Suppressor macrophage (primary cell): ENCODE data around the gene BCAN.

Experiments used
- DNase-seq, 4 experiments: peaks; one replicate each; pipeline ENCODE4 v3.0.0-alpha.2; 2020 to 2022

The BCAN gene

DNA sequence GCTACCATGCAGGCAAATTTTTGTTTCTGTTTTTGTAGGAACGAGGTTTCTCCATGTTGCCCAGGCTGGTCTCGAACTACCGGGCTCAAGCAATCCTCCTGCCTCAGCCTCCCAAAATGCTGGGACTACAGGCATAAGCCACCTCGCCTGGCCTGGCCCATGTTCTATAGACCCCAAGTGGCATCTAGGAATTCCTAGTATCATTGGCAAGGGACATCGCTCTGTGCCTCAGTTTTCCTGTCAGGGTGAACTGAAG lies 20.8 kb downstream of the BCAN start:
- DNase-seq: no peak

GRCh38 chr1:156663178-156663577 lies 21.3 kb downstream of the BCAN start:
- DNase-seq: no peak

DNA sequence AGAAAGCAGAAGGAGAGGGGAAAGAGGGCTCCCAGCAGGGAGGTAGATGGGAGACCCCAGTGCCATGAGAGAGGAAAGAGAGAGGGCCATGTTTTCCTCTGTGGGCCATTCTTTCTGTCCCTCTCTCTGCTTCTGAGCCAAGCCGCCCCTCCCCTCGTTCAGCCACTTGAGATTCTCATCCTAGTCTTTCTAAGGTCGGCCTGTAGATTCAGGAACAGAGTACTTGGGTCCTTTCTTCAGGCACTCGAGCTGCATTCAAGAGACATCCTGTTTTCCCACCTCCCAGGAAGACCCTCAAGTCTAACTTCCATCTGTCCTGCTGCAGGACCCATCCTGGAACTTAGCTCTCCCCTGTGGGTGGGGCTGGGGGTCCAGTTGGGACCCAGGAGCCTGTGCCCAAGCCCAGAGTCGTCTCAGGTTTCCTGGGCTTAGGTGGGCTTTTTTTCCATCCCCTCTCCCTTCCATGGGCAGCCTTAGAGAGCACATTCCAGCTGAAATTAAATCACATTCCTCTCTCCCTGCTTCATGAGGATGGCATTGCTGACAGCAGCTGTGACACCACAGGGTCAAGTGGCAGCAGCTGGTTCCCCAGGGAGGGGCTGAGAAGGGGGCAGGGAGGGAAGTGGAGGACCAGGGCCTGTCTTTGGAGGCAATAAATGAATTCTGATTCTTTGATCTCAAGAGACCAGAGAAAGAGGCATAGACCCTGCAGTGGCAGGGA lies 22.3 kb downstream of the BCAN start:
- DNase-seq: no peak

DNA sequence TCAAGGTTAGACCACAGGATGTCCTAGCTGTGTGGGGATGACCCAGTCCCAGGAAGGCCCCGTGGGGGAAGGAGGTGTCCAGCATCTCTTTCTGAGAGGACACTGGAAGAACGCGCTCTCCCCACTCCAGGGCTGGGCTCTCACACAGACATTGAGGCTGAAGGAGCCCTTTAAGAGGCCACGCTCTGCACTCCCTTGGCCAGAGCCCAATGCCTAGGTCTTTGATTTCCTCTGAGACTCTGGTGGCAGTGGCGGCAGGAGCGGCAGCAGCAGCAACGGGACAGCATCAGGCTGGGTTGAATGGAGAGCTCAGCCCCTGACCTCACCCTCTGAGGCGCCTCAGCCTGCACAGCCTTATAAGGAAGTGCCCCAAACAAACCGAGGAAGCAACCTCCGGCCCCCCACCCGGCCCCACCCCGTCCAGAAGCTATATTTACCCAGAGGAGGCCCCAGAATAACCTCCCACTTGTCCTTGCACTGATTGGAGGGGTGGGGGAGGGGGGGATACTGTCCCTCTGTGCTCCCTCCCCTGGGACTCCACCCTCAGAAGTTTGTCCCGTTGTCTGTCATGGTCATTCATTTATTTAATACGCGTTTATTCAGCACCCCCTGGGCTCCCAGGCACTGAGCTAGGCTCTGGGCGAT lies 23.0 kb downstream of the BCAN start:
- peak; percentile 58 to 76 (median 74) for DNase-seq

DNA sequence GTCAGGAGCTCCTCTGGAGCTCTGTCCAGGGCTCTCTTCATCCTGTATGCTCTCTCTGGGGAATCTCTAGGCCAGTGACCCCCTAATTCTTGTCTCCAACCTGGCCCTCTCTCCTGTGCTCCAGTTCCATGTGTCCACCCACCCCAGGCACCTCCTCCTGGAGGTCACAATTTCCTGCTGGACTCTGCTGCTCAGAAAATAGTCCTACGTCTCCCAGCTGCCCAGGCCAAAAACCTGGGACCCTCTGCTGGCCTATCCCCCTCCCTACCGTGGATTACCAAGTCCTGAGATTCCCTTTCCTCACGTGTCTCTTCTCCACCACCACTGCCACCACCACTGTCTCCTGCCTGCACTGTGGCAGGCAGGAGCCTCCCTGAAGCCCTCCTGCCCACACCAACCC lies 23.6 kb downstream of the BCAN start:
- DNase-seq: no peak

GRCh38 chr1:156666862-156667609 lies 25.1 kb downstream of the BCAN start:
- DNase-seq: no peak

DNA sequence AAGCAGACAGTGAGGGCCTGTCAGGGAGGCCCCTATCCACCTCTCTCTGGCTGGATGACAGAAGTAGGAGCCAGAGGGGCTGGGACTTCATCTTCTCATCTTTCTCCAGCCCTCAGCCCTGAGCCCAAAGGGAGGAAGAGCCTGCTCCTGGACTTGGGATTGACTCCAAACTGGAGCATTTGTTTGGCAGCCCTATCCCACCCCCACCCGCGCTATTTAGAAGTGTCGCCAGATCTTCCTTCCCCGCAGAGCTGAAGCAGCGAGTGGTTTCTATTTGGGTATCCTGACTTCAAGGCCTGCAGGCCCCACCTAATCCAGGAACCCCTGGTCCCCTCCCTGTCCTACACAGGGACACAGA lies 25.7 kb downstream of the BCAN start:
- DNase-seq: no peak

DNA sequence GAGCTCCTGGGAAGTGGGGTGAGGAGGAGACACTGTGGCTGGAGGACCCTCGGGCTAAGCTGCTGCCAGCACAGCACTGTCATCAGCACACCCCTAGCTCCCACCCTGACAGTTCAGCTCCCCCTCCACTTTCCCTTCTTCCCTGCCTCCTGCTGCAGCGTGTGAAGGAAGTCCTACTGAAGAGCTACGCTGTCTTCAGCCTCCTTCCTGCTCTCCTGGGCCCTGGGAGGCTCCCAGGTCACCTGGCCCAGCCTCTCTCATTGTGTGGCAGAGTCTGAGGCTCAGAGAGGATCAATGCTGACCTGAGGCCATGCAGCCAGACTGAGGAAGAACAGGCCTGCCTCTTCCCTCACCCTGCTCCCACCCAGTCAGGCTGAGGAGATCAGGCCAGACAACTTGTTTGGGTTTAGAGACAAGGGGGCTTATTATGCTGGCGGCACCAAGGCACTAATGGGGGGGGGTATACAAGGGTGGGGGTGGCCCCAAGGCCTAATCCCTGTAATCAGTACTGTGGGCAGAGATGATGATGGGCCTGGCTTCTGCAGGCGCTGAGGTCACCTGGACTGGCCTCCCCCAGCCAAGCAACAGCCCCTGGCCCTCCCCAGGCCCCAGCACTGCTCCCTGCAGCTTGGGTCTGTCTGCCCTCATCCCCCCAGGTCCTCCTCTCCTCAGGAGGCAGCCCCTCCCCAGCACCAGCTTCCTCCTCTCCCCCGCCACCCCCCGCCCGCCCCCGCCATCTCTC lies 26.2 kb downstream of the BCAN start:
- DNase-seq: no peak

DNA sequence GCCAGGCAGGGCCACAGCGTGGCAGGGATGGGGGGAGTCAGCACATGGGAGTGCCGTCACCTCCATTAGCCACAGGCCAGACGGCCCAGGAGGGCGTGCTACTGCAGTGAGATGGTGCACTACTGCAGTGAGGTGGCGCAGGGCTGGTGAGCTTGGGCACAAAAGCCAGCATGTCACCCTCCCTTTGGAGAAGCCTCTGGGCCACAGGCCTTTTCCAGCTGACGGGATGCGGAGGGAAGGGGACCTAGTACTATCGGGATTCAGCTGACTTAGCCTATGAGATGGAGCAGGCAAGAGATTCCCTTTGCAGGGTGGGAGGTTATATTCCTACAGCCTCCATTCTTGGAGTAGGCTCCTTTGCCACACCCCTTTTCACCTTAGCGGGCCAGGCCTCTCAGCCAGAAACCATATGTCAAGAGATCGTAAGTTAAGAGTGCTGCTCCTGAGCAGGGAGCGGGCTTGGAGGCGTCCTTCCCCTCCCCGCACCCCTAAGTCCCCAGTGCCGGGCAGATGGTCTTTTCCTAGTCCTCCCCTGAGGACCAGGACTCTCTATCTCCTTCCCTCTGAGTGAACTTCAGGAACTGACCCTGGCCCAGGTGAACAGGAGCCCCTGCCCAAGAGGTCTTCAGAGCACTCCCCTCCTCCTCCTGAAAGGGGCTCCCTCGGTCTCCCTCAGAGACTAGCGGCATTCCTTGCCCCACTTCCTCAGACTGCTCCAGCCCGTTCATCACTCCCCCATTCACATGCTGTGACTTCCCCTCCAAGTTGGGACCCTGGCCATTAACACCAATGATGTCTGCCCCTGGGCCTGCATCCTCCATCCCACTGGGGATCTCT lies 27.1 kb downstream of the BCAN start:
- no peak for DNase-seq

- no peak for DNase-seq
These were observed 27.9 kb downstream of the BCAN start for GRCh38 chr1:156669794-156670193.

GRCh38 chr1:156670359-156670758 lies 28.4 kb downstream of the BCAN start:
- DNase-seq: no peak

- DNase-seq: no peak
These were observed 28.9 kb downstream of the BCAN start for GRCh38 chr1:156670791-156671190.

GRCh38 chr1:156671804-156672203 lies 29.9 kb downstream of the BCAN start:
- no peak for DNase-seq

- peak; percentile 31 to 70 (median 66) for DNase-seq
These were observed 31.6 kb downstream of the BCAN start for GRCh38 chr1:156673387-156674121.

GRCh38 chr1:156675210-156676113 lies 33.5 kb downstream of the BCAN start:
- DNase-seq: no peak

DNA sequence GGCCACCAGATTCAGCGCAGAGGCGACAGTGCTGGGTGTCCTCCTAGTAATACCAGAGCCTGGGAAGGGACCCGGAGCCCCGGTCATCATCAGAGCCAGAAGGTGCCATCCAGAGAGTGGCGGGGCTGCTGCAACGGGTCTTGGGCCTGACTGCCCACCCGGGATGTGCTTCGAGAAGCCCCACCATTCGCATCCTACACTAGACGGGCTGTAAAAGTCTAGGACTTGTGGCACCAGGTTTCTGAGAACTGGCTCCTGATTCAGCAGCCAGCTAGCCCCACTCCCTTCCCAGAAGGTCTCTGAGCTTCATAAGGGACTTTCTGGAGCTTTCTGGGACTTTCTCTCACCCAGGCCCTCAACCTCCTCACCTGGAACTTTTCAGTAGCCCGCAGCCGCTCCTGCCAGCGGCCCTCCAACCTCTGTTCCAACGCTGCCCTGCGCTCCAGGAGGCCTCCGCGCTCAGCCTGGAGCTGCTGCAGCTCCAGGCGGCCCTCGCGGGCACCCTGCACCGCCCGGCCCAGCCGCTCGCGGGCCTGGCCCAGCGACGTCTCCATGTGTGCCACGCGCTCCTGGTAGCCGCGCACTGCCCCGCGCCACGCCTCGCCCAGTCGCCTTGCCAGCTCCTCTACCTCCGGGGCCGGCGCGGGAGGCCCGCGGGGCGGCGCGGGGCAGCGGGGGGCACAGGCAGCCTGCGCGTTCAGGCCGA lies 34.4 kb downstream of the BCAN start:
- DNase-seq: no peak

DNA sequence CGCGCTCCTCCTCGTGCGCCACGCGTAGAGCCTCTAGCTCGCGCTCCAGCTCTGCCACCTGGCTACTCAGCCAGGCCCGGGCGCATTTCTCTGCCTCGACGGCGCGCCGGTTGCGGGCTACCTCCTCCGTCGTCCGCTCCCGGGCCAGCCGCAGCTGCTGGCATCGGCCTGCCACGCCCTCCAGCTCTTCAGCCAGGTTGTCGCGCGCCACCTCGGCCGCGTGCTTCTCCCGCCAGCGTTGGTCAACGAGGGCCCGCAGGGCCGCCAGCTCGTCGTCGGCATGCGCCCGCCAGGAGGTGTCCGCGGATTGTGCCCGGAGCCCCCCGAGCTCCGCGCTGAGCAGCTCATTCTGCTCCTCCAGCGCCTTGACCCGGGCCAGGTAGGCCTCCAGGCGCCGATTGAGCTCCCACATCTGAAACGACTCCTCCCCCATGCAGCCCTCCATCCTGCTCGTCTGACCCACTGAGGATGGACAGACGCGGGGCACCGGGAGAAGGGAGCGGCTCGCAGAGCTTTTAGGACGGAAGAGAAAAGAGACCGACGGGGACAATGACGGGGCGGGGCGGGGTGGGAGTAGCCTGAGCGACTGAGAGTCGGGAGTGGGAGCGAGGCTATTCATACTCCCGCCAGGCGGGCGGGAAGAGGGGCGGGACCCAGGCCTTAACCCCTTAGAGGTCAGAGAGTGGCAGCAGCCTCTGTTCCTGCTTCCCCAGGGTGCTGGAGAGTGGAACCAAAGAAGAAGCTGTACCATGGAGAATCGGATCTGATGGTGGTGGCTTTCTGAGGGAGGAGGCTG lies 35.1 kb downstream of the BCAN start, which contains the start of gene NES:
TSS of gene NES (minus strand) at position 588 of the 796 bp plus-strand sequence. CDS start at position 445, 143 bp downstream.
- peak; percentile 42 to 57 (median 56) for DNase-seq

DNA sequence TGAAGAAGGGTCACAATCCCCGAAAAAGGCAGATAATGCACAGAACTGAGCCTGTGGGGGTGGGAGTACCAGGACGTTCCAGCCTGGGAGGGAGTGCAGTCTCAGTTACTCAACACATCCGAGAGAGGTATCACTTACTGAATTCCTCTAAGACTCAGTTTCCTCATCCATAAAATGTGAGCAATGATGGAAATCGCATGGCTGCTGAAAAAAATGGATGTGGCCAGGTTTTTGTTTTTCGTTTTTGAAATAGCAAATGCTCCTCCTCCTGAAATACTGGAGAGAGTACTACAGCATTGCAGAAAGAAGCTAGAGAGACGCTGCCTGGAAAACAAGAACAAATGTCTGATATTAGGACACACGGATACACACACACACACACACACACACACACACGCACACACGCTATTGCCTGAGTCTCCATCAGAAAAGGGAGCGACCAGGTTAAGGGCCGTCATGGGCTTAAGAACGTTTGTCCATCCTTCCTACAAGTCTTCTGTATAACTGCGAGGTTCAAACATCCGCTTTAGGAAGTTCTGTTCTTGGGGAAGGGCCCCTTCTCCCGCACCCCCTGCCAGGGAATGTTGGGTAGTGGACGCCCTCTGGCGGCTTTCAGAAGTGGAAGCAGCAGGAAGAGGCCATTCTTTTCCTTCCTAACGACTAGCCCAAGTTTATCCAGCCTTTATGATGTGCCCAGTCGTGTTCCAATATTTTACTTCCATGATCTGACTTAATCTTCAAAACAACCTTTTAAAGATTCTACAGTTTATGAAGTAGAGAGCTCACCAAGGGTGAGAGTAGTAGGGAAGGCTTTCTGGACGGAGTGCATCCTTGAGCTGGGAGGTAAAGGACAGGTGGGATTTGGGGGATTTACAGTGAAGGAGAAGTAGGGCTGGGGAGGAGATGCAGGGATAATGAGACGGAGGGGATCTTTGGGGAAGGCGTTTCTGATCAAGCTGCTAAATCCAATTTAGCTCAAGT lies 36.0 kb downstream of the BCAN start:
- peak; percentile 61 to 82 (median 75) for DNase-seq
